Naive thymus-derived CD4-positive, alpha-beta T cell (primary cell): ENCODE measurements around the gene UTP15. TPM values are rescaled to one million over a fixed set of nuclear protein-coding genes. Genes with fewer than 3 reads are reported as not detected.

Experiments
- ATAC-seq: fragments of 150-1000 bp; cut with Tn5 transposase; 2 replicates; pipeline ENCODE4 v1.10.0; 2021; ENCODE audit warnings: mild to moderate bottlenecking, moderate library complexity
- CTCF ChIA-PET: fragments of 350-600 bp; sonication (Branson Sonifier 250); formaldehyde crosslinking; loops from one replicate; lab custom pipeline; 2021; ENCODE audit warnings: antibody characterized with exemption; lab: Charles Lee
- POLR2A ChIA-PET: fragments of 350-600 bp; sonication (Branson Sonifier 250); formaldehyde crosslinking; loops from one replicate; lab custom pipeline; 2021; ENCODE audit warnings: antibody characterized with exemption, inconsistent platforms; lab: Charles Lee
- DNase-seq, 9 donors: peaks; one replicate each; pipeline versions ENCODE4 v3.0.0 to v3.0.0-alpha.2; 2020 to 2022; ENCODE audit warnings: mixed read lengths in 1 of 9
- H3K27ac ChIP-seq: one replicate; pipeline ENCODE4 v1.7.0; 2013; ENCODE audit warnings: mild to moderate bottlenecking, low read depth, low read length, moderate library complexity
- H3K27me3 ChIP-seq, 2 donors: one replicate each; pipeline ENCODE4 v1.7.0; 2013; ENCODE audit warnings: low read length in 2 of 2, mild to moderate bottlenecking in 2 of 2, moderate library complexity in 2 of 2; ENCODE audit not compliant: control insufficient read depth in 2 of 2, insufficient read depth in 2 of 2
- H3K36me3 ChIP-seq, 3 experiments: 1 replicate in 2 of 3; 2 replicates in 1 of 3; pipeline ENCODE4 v1.7.0; 2013; ENCODE audit warnings: low read length in 3 of 3, mild to moderate bottlenecking in 3 of 3, moderate library complexity in 1 of 3; ENCODE audit not compliant: insufficient read depth in 3 of 3, control insufficient read depth in 2 of 3
- H3K4me1 ChIP-seq, 2 donors: one replicate each; pipeline ENCODE4 v1.7.0; 2013; ENCODE audit warnings: low read length in 2 of 2, mild to moderate bottlenecking in 2 of 2, moderate library complexity in 1 of 2; ENCODE audit not compliant: control insufficient read depth in 2 of 2, insufficient read depth in 2 of 2
- H3K4me3 ChIP-seq: 2 replicates; pipeline ENCODE4 v1.7.0; 2013; ENCODE audit warnings: mild to moderate bottlenecking, low read length
- H3K9me3 ChIP-seq, 3 experiments: 1 replicate in 2 of 3; 2 replicates in 1 of 3; pipeline ENCODE4 v1.7.0; 2013; ENCODE audit warnings: low read length in 3 of 3; ENCODE audit not compliant: control insufficient read depth in 2 of 3
- H3K27ac Mint-ChIP-seq, 9 donors: one replicate each; pipeline ENCODE4 v1.8.0; 2020 to 2022; ENCODE audit warnings: mixed read lengths in 9 of 9, mild to moderate bottlenecking in 8 of 9, moderate library complexity in 5 of 9, inconsistent platforms in 2 of 9
- H3K27me3 Mint-ChIP-seq, 5 donors: one replicate each; pipeline ENCODE4 v1.8.0; 2021 to 2022; ENCODE audit warnings: mixed read lengths in 5 of 5, mild to moderate bottlenecking in 1 of 5
- H3K36me3 Mint-ChIP-seq, 5 donors: one replicate each; pipeline ENCODE4 v1.8.0; 2020 to 2022; ENCODE audit warnings: mixed read lengths in 5 of 5, mild to moderate bottlenecking in 3 of 5, inconsistent platforms in 1 of 5
- H3K4me1 Mint-ChIP-seq, 7 donors: one replicate each; pipeline ENCODE4 v1.8.0; 2020 to 2022; ENCODE audit warnings: mixed read lengths in 7 of 7, mild to moderate bottlenecking in 3 of 7, inconsistent platforms in 1 of 7
- H3K4me3 Mint-ChIP-seq, 10 donors: one replicate each; pipeline ENCODE4 v1.8.0; 2020 to 2022; ENCODE audit warnings: mild to moderate bottlenecking in 10 of 10, mixed read lengths in 10 of 10, moderate library complexity in 6 of 10, inconsistent platforms in 2 of 10
- H3K9me3 Mint-ChIP-seq, 11 donors: one replicate each; pipeline ENCODE4 v1.8.0; 2020 to 2022; ENCODE audit warnings: mixed read lengths in 11 of 11, mild to moderate bottlenecking in 4 of 11, inconsistent platforms in 1 of 11, moderate library complexity in 1 of 11
- intact Hi-C, 2 donors: fragments of 100-400 bp; cut with micrococcal nuclease; formaldehyde crosslinking; loops; one replicate each; pipeline ENCODE4 v1.15.1; 2023
- polyA plus RNA-seq, 2 donors: library from polyadenylated mRNA; unstranded; fragments of 300-500 nt; fragmentation: Illumina TruSeq; gene quantifications; one replicate each; pipeline ENCODE4 v1.2.3, GENCODE V29; 2021
- total RNA-seq, 6 experiments: library from RNA in 5 of 6; stranded (reverse) in 5 of 6; gene quantifications; 1 replicate in 5 of 6; 2 replicates in 1 of 6; pipeline ENCODE4 v1.2.3 and lab custom pipeline; 2021 to 2026

Gene UTP15
- total and polyA plus RNA-seq, 7 experiments from 2014 or later, result 8.1 to 46.5 (median 24.0) TPM

DNA sequence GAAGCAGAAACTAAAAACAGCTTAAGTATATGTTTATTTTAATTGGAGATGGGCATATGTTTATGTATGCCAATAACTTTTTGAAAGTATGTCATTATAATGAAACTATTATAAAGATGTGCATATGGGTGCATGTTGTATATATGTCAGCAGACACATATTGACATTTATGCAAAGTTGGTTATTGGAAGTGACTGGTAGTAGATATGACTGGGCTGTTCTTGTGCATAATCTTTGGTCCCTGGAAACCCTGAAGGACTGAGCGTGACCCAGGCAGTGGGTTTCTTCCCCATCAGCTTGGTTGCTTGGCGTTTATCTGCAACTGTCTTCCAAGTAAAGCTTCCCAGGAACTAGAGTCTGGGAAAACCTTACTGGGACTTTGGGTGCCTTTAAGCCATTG lies 25.8 kb upstream of the UTP15 start:
- Histone ChIP-seq H3K36me3 (no peaks in the 10 kb centered on the region), H3K27ac (no peak overlapping the region), H3K27me3 (no peaks in the 10 kb centered on the region), H3K9me3 (no peaks in the 10 kb centered on the region), H3K4me1 (no peaks in the 10 kb centered on the region), H3K4me3 (no peak overlapping the region)
- Mint-ChIP-seq H3K27me3 (peaks cover 5 to 34% (median 25%) of the 10 kb centered on the region in 5 donors), H3K4me1 (peaks cover 0 to 15% (median 0%) of the 10 kb centered on the region in 7 donors), H3K9me3 (peaks cover 0 to 1% (median 0%) of the 10 kb centered on the region in 11 donors), H3K4me3 (no peak overlapping the region), H3K36me3 (no peaks in the 10 kb centered on the region), H3K27ac (no peak overlapping the region)
- no peak for ATAC-seq
- POLR2A ChIA-PET, result interaction anchor here (0.6 kb wide), 1 partner anchor 53 kb away, joined by 4 read pairs; no protein-coding TSS in a partner anchor
- CTCF ChIA-PET, result interaction anchor here (0.6 kb wide), 1 partner anchor 26 kb away, joined by 4 read pairs; the partner anchor contains the start of genes ANKRA2 and UTP15
- DNase-seq, result no peak
- intact Hi-C loops, result loop anchor here in 1 of 2 donors (10.0 kb wide), 1 partner anchor 585 kb away; the partner anchor contains the start of gene FCHO2

DNA sequence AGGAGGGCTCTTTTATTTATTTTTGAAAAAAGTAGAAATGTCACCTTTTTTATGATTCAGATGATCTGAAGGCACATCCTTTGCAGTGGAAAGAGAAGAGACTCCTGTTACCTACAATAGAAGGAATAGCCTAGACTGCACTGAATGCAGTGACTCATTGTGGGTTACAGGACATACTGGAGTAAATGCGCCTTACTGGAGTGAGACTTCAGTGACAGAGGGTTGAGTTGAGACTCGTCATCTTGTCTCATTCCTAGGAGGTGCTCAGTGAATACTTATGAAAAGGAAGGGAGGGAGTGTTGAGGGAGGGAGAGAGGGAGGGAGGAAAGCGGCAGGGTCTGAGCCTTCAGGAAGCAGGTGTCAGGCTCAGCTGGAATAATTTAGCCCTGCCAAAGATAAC lies 25.4 kb upstream of the UTP15 start:
- ATAC-seq, result no peak
- no peaks in the 10 kb centered on the region for H3K4me1 ChIP-seq

DNA sequence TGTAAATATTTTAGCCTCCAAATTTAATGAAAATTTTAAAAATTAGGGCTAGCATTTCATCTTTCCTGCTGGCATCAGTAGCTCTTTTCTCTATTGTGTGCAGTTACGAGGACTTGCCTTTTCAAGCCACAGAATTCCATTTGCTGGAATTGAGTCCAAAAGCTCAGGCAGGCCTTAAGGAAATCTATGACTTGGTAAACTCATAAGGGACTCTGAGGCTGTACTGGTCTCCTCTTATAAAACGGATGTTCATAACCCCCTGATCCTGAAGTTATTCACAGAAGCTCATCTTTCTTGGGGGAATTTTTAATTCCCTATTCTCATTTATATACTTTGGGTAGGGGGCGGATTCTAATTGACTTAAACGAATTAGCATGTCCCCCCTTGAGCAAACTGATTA lies 23.5 kb upstream of the UTP15 start:
- Mint-ChIP-seq H3K36me3 (no peaks in the 10 kb centered on the region), H3K9me3 (peaks cover 0 to 1% (median 0%) of the 10 kb centered on the region in 11 donors)
- POLR2A ChIA-PET, result no interaction called here

More for the DNA sequence above, 25.4 kb upstream of the UTP15 start:
- POLR2A ChIA-PET, result no interaction called here
- Mint-ChIP-seq H3K9me3 (peaks cover 0 to 1% (median 0%) of the 10 kb centered on the region in 11 donors), H3K27me3 (peaks cover 3 to 33% (median 25%) of the 10 kb centered on the region in 5 donors), H3K4me1 (peaks cover 0 to 15% (median 0%) of the 10 kb centered on the region in 7 donors), H3K4me3 (no peak overlapping the region), H3K27ac (no peak overlapping the region), H3K36me3 (no peaks in the 10 kb centered on the region)
- H3K27me3 ChIP-seq, result no peaks in the 10 kb centered on the region
- no peaks in the 10 kb centered on the region for H3K9me3 ChIP-seq
- intact Hi-C loops, result no loop called here
- H3K27ac ChIP-seq, result no peak overlapping the region
- H3K4me3 ChIP-seq, result no peak overlapping the region
- H3K36me3 ChIP-seq, result no peaks in the 10 kb centered on the region
- DNase-seq, result no peak
- CTCF ChIA-PET, result no interaction called here

DNA sequence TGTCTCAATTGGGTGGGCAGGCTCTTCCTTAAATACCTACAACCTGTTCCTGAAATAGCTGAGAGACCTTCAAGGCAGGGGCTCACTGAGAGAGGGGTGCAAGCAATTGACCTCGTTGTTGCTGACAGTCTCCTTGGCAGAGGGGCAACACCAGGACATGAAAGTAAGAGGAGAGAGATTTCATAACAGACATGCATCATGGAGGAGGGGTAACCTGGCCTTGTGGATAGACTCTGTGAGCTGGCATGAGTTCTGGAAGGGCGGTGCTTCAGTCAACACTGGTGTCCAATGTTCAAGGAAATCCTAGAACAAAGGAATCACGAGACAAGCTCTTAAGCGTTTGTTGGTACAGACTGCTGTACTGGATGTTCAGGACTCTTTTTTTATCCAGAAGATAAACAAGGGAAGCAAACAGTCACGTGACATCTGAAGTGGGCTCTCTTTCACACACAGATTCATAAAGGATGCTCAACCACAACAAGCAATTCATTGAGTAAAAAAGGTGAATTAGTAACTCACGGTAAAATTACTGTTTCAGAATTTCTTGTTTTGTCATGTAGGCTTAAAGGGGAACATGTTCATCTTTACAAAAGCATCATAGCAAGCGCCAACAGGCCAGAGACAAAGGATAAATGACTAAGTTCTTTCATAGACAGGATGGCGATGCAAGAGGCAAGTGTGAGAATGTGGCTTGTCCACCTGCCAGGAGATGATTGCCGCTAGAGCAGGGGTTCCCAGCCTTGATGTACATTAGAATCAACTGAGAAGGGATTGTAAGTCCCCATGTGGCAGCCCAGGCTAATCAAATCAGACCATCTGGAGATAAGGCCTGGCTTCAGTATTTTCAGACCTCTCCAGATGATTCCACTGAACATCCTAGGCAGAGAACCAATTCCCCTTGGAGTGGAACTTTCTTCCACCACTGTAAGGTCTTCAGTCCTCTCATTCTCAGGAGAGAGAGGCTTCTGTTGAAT lies 20.8 kb upstream of the UTP15 start:
- Mint-ChIP-seq H3K36me3 (no peaks in the 10 kb centered on the region), H3K27me3 (peaks cover 7 to 32% (median 25%) of the 10 kb centered on the region in 5 donors), H3K4me3 (no peak overlapping the region), H3K9me3 (peaks cover 0 to 1% (median 0%) of the 10 kb centered on the region in 11 donors), H3K27ac (no peak overlapping the region), H3K4me1 (peaks cover 0 to 12% (median 0%) of the 10 kb centered on the region in 7 donors)
- no peaks in the 10 kb centered on the region for H3K4me1 ChIP-seq
- no peak for DNase-seq
- no peaks in the 10 kb centered on the region for H3K27me3 ChIP-seq
- no peak overlapping the region for H3K4me3 ChIP-seq
- ChIA-PET POLR2A (no interaction called here), CTCF (interaction anchor here (0.7 to 1.0 kb wide), 3 partner anchors 13 to 463 kb away, joined by 3 read pairs; no protein-coding TSS in a partner anchor)
- no peak for ATAC-seq
- no peak overlapping the region for H3K27ac ChIP-seq
- H3K36me3 ChIP-seq, result no peaks in the 10 kb centered on the region
- intact Hi-C loops, result no loop called here
- H3K9me3 ChIP-seq, result no peaks in the 10 kb centered on the region

More for the DNA sequence above, 23.5 kb upstream of the UTP15 start:
- Histone ChIP-seq H3K4me3 (no peak overlapping the region), H3K27me3 (no peaks in the 10 kb centered on the region), H3K36me3 (no peaks in the 10 kb centered on the region), H3K4me1 (no peaks in the 10 kb centered on the region), H3K27ac (no peak overlapping the region), H3K9me3 (no peaks in the 10 kb centered on the region)
- Mint-ChIP-seq H3K27me3 (peaks cover 3 to 33% (median 26%) of the 10 kb centered on the region in 5 donors), H3K4me3 (no peak overlapping the region), H3K4me1 (peaks cover 0 to 12% (median 0%) of the 10 kb centered on the region in 7 donors), H3K27ac (no peak overlapping the region)
- no peak for DNase-seq
- ATAC-seq, result no peak
- CTCF ChIA-PET, result no interaction called here
- intact Hi-C loops, result no loop called here

DNA sequence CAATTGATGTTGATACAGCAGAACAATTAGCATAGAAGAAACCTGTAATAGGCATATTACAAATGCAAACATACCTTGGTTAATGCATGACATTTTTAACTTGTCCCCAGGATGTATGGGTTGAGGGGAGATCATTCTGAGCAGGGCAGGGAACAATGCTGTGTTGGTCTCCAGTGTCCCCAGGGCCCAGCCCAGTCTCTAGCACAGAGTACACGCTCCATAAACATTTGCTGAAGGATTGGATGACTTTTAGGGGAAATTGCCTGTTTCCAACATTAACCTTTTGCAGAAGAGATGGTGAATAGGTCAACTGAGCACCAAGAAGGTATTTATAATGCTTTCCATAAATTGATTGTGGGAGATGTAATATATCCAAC lies 20.2 kb upstream of the UTP15 start:
- Mint-ChIP-seq H3K36me3 (peaks cover 0 to 1% (median 0%) of the 10 kb centered on the region in 5 donors), H3K27me3 (peaks cover 10 to 26% (median 19%) of the 10 kb centered on the region in 5 donors), H3K4me3 (no peak overlapping the region), H3K4me1 (peaks cover 0 to 12% (median 0%) of the 10 kb centered on the region in 7 donors), H3K9me3 (peaks cover 0 to 1% (median 0%) of the 10 kb centered on the region in 11 donors), H3K27ac (no peak overlapping the region)
- Histone ChIP-seq H3K4me1 (no peaks in the 10 kb centered on the region), H3K36me3 (no peaks in the 10 kb centered on the region), H3K27ac (no peak overlapping the region), H3K9me3 (no peaks in the 10 kb centered on the region), H3K4me3 (no peak overlapping the region), H3K27me3 (no peaks in the 10 kb centered on the region)
- ChIA-PET POLR2A (no interaction called here), CTCF (no interaction called here)
- DNase-seq (no peak), ATAC-seq (no peak)
- intact Hi-C loops, result no loop called here

DNA sequence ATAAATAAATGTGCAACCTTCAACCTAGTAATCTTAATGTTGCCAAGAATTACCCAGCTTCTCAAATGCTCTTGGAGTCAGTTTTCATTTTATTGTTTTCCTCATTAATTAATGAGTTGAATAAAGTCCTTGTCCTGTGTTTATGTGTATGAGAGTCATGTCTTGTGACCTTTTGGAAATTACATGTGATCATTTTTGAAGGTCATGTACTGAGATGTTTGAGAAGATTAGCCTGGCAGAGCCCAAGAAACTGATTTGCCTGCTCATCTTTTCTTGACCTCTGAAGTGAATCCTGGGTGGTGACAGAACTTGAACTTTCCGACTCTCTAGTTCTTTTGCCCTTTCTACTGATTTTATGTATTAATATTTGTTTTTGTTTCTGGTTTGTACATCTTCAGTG lies 15.5 kb upstream of the UTP15 start:
- Histone ChIP-seq H3K9me3 (no peaks in the 10 kb centered on the region), H3K4me3 (no peak overlapping the region), H3K4me1 (no peaks in the 10 kb centered on the region), H3K27ac (no peak overlapping the region), H3K36me3 (peaks cover 0 to 23% (median 0%) of the 10 kb centered on the region in 3 experiments), H3K27me3 (no peaks in the 10 kb centered on the region)
- Mint-ChIP-seq H3K4me3 (no peak overlapping the region), H3K27me3 (peaks cover 4 to 10% (median 5%) of the 10 kb centered on the region in 5 donors), H3K36me3 (peaks cover 1 to 23% (median 3%) of the 10 kb centered on the region in 5 donors), H3K27ac (no peak overlapping the region), H3K4me1 (no peaks in the 10 kb centered on the region), H3K9me3 (no peaks in the 10 kb centered on the region)
- ATAC-seq (no peak), DNase-seq (no peak)
- ChIA-PET CTCF (no interaction called here), POLR2A (no interaction called here)
- intact Hi-C loops, result no loop called here
